ENCODE results near the gene FHIT. TPM values are rescaled to one million over a fixed set of nuclear protein-coding genes. Genes with fewer than 3 reads are reported as not detected.

FHIT gene
- total RNA-seq, 2 experiments from 2014 or later, result 86.0 to 90.6 TPM

DNA sequence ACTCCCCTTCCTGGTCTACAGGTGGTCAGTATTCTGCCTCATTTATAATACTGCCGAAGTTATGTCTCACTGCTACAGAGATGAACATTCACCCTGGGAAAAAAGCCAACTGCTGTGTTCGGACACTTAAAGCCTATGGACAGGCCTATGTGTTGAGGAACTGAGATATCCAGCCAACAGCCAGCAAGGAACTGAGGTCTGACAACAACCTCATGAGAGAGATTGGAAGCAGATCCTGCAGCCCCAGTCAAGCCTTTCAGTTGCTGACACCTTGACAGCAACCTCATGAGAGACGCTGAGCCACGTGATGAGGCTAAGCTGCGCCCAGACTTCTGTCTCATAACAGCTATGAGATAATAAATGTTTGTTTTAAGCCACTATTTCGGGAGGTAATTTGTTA, 18.2 kb upstream of the FHIT start:
- H3K27ac Mint-ChIP-seq, result no peak overlapping the region
- Histone ChIP-seq H3K4me1 (ENCODE audit: insufficient read depth, low read length) (no peaks in the 10 kb centered on the region), H3K27ac (ENCODE audit: low read depth in 1 of 2, low read length in 2 of 2) (no peak overlapping the region), H3K27me3 (ENCODE audit: control insufficient read depth in 1 of 2, insufficient read depth in 2 of 2, low read length in 2 of 2) (no peaks in the 10 kb centered on the region), H3K36me3 (ENCODE audit: insufficient read depth, low read length) (no peaks in the 10 kb centered on the region), H3K9me3 (ENCODE audit: control insufficient read depth in 1 of 2, insufficient read depth in 1 of 2, low read length in 2 of 2) (no peaks in the 10 kb centered on the region), H3K4me3 (ENCODE audit: low read length) (no peak overlapping the region)
- intact Hi-C loops (cut with DNase I, micrococcal nuclease), result no loop called here
- H3K36me3 Mint-ChIP-seq (ENCODE audit: low read depth), result no peaks in the 10 kb centered on the region
- CTCF ChIA-PET, result no interaction called here
- no peak overlapping the region for H3K4me3 Mint-ChIP-seq
- ATAC-seq (ENCODE audit: poor library complexity) (no peak), DNase-seq (no peak)
- no peaks in the 10 kb centered on the region for H3K4me1 Mint-ChIP-seq (ENCODE audit: low read depth)
- POLR2A ChIA-PET, result no interaction called here
- peaks cover 9% of the 10 kb centered on the region for H3K27me3 Mint-ChIP-seq
- H3K9me3 Mint-ChIP-seq, result no peaks in the 10 kb centered on the region
- TF ChIP-seq CTCF (IDR thresholded peaks at IDR 0.05), result no peak

DNA sequence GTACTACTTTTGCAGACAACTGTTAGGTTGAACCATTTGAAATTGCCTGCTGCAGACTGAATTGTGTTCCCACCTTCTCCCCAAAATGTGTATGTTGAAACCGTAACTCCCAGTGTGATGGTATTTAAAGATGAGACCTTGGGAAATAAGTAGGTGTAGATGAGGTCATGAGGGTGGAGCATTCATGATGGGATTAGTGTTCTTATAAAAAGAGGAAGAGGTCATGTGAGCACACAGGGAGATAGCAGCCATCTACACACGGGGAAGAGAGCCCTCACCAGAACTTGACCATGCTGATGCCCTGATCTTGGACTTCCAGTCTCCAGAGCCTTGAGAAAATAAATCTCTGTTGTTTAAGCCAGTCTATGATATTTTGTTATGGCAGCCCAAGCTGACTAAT, 17.4 kb upstream of the FHIT start:
- Mint-ChIP-seq H3K36me3 (ENCODE audit: low read depth) (no peaks in the 10 kb centered on the region), H3K4me3 (no peak overlapping the region), H3K4me1 (ENCODE audit: low read depth) (no peaks in the 10 kb centered on the region), H3K9me3 (no peaks in the 10 kb centered on the region), H3K27ac (no peak overlapping the region), H3K27me3 (peaks cover 7% of the 10 kb centered on the region)
- DNase-seq, result no peak
- H3K4me3 ChIP-seq (ENCODE audit: low read length), result no peak overlapping the region
- peaks cover 0 to 3% of the 10 kb centered on the region in 2 experiments for H3K9me3 ChIP-seq (ENCODE audit: control insufficient read depth in 1 of 2, insufficient read depth in 1 of 2, low read length in 2 of 2)
- ChIA-PET CTCF (no interaction called here), POLR2A (no interaction called here)
- TF ChIP-seq CTCF (IDR thresholded peaks at IDR 0.05), result no peak
- no peaks in the 10 kb centered on the region for H3K4me1 ChIP-seq (ENCODE audit: insufficient read depth, low read length)
- H3K36me3 ChIP-seq (ENCODE audit: insufficient read depth, low read length), result no peaks in the 10 kb centered on the region
- ATAC-seq (ENCODE audit: poor library complexity), result no peak
- no peaks in the 10 kb centered on the region for H3K27me3 ChIP-seq (ENCODE audit: control insufficient read depth in 1 of 2, insufficient read depth in 2 of 2, low read length in 2 of 2)
- intact Hi-C loops (cut with DNase I, micrococcal nuclease), result no loop called here
- no peak overlapping the region for H3K27ac ChIP-seq (ENCODE audit: low read depth in 1 of 2, low read length in 2 of 2)

GRCh38 chr3:61264281-61264680, 13.0 kb upstream of the FHIT start:
- no peak for ATAC-seq (ENCODE audit: poor library complexity)
- Mint-ChIP-seq H3K4me3 (no peak overlapping the region), H3K36me3 (ENCODE audit: low read depth) (no peaks in the 10 kb centered on the region), H3K27me3 (peaks cover 7% of the 10 kb centered on the region), H3K9me3 (peaks cover 7% of the 10 kb centered on the region), H3K27ac (no peak overlapping the region), H3K4me1 (ENCODE audit: low read depth) (no peaks in the 10 kb centered on the region)
- Histone ChIP-seq H3K36me3 (ENCODE audit: insufficient read depth, low read length) (no peaks in the 10 kb centered on the region), H3K27ac (ENCODE audit: low read depth in 1 of 2, low read length in 2 of 2) (no peak overlapping the region), H3K4me3 (ENCODE audit: low read length) (no peak overlapping the region), H3K27me3 (ENCODE audit: control insufficient read depth in 1 of 2, insufficient read depth in 2 of 2, low read length in 2 of 2) (no peaks in the 10 kb centered on the region), H3K9me3 (ENCODE audit: control insufficient read depth in 1 of 2, insufficient read depth in 1 of 2, low read length in 2 of 2) (peaks cover 0 to 7% of the 10 kb centered on the region in 2 experiments), H3K4me1 (ENCODE audit: insufficient read depth, low read length) (no peaks in the 10 kb centered on the region)
- intact Hi-C loops (cut with DNase I, micrococcal nuclease), result no loop called here
- POLR2A ChIA-PET, result no interaction called here
- CTCF ChIA-PET, result no interaction called here
- DNase-seq, result no peak
- TF ChIP-seq CTCF (IDR thresholded peaks at IDR 0.05), result no peak

Data from CD4-positive, alpha-beta T cell (primary cell).